Measurements from ENCODE around the gene ACBD6.
"Not testable (repeated sequence)": the region's sequence is repeated elsewhere in the genome, so short reads cannot be mapped to it uniquely, and the experiment has no call there.

Gene ACBD6

GRCh38 chr1:180502361-180503279, at the start of gene ACBD6:
ACBD6 (minus strand) TSS chr1:180502577; CDS start chr1:180502266, 311 bp downstream.
- peak; percentile 90 for DNase-seq

- DNase-seq: no peak
These were observed 49.6 kb upstream of the ACBD6 start for GRCh38 chr1:180551997-180552396.

- DNase-seq: no peak
These were observed 47.9 kb upstream of the ACBD6 start for GRCh38 chr1:180550241-180550640.

GRCh38 chr1:180549770-180550169, 47.4 kb upstream of the ACBD6 start:
- DNase-seq: not testable (repeated sequence)

GRCh38 chr1:180548686-180549317, 46.4 kb upstream of the ACBD6 start:
- no peak for DNase-seq

- DNase-seq: no peak
These were observed 43.6 kb upstream of the ACBD6 start for GRCh38 chr1:180545991-180546390.

- no peak for DNase-seq
These were observed 41.7 kb upstream of the ACBD6 start for GRCh38 chr1:180544050-180544449.

GRCh38 chr1:180542838-180543145, 40.4 kb upstream of the ACBD6 start:
- DNase-seq: no peak

- no peak for DNase-seq
These were observed 39.9 kb upstream of the ACBD6 start for GRCh38 chr1:180542113-180542837.

GRCh38 chr1:180540697-180541594, 38.6 kb upstream of the ACBD6 start:
- DNase-seq: no peak

GRCh38 chr1:180539136-180539535, 36.8 kb upstream of the ACBD6 start:
- no peak for DNase-seq

GRCh38 chr1:180536821-180537372, 34.5 kb upstream of the ACBD6 start:
- DNase-seq: no peak

GRCh38 chr1:180535418-180535999, 33.1 kb upstream of the ACBD6 start:
- no peak for DNase-seq

GRCh38 chr1:180534214-180534613, 31.8 kb upstream of the ACBD6 start:
- DNase-seq: no peak

GRCh38 chr1:180533266-180533987, 31.1 kb upstream of the ACBD6 start:
- DNase-seq: peak; percentile 55

GRCh38 chr1:180532854-180533253, 30.5 kb upstream of the ACBD6 start:
- no peak for DNase-seq

GRCh38 chr1:180530501-180530900, 28.1 kb upstream of the ACBD6 start:
- no peak for DNase-seq

- DNase-seq: no peak
These were observed 26.6 kb upstream of the ACBD6 start for GRCh38 chr1:180528868-180529470.

- DNase-seq: no peak
These were observed 24.8 kb upstream of the ACBD6 start for GRCh38 chr1:180527101-180527669.

GRCh38 chr1:180525715-180526039, 23.3 kb upstream of the ACBD6 start:
- no peak for DNase-seq

Data from activated T-cell treated with anti-CD3 and anti-CD28 coated beads, Interleukin-2, amount 50 U/mL, for 1 hour (primary cell).